GM12892 (cell line): ENCODE data around the gene KAZN.

Experiments
- POLR2A ChIP-seq: IDR thresholded peaks from 2 replicates; pipeline ENCODE4 v1.6.1; 2011; ENCODE audit warnings: low read depth, low read length, control low read depth
- TAF1 ChIP-seq: IDR thresholded peaks from 2 replicates; pipeline ENCODE4 v1.6.1; 2011; ENCODE audit warnings: low read depth, mild to moderate bottlenecking, control low read depth, low read length, borderline replicate concordance

- TF ChIP-seq POLR2A (no peak), TAF1 (no peak)
These were observed 434.8 kb downstream of the KAZN start for GRCh38 chr1:15033264-15033663.
